Endometrium (tissue), 2 donors: Measurements from ENCODE around the gene MTG1.
"Not testable (repeated sequence)": the region's sequence is repeated elsewhere in the genome, so short reads cannot be mapped to it uniquely, and the experiment has no call there.

Source experiments
- FAIRE-seq: peaks from 2 replicates; lab custom pipeline; 2012; peaks lifted over from hg19 to GRCh38; lab: Jason Lieb, UNC
- donor health status: control.
- donor health status: control.

The MTG1 gene

GRCh38 chr10:133378251-133379096 is 15.5 kb upstream of the MTG1 start:
- FAIRE-seq = no peak

- FAIRE-seq = no peak
Observed at GRCh38 chr10:133379152-133379800, 14.7 kb upstream of the MTG1 start, which contains the start of gene PAOX. Gene PAOX (plus strand): TSS chr10:133379262. CDS start chr10:133379317, 55 bp downstream.

GRCh38 chr10:133379801-133380666 is 13.9 kb upstream of the MTG1 start:
- no peak for FAIRE-seq

- no peak for FAIRE-seq
Observed at GRCh38 chr10:133381036-133381435, 12.9 kb upstream of the MTG1 start.

- no peak for FAIRE-seq
Observed at GRCh38 chr10:133383551-133383950, 10.4 kb upstream of the MTG1 start.

- no peak for FAIRE-seq
Observed at GRCh38 chr10:133384071-133384470, 9.9 kb upstream of the MTG1 start.

GRCh38 chr10:133385214-133385613 is 8.7 kb upstream of the MTG1 start:
- FAIRE-seq = no peak

- FAIRE-seq = not testable (repeated sequence)
Observed at GRCh38 chr10:133386951-133387350, 7.0 kb upstream of the MTG1 start.

GRCh38 chr10:133388236-133388972 is 5.6 kb upstream of the MTG1 start:
- no peak for FAIRE-seq

- FAIRE-seq = no peak
Observed at GRCh38 chr10:133388973-133389818, 4.8 kb upstream of the MTG1 start.

- no peak for FAIRE-seq
Observed at GRCh38 chr10:133390597-133391248, 3.2 kb upstream of the MTG1 start.

GRCh38 chr10:133391249-133391635 is 2.7 kb upstream of the MTG1 start:
- no peak for FAIRE-seq

- no peak for FAIRE-seq
Observed at GRCh38 chr10:133391761-133392518, 2.0 kb upstream of the MTG1 start.

GRCh38 chr10:133393401-133394063 is 425 bp upstream of the MTG1 start:
- no peak for FAIRE-seq

- no peak for FAIRE-seq
Observed at GRCh38 chr10:133394801-133395221, 854 bp downstream of the MTG1 start.

- FAIRE-seq = no peak
Observed at GRCh38 chr10:133396035-133396624, 2.2 kb downstream of the MTG1 start.

GRCh38 chr10:133397938-133398337 is 4.0 kb downstream of the MTG1 start:
- no peak for FAIRE-seq

- no peak for FAIRE-seq
Observed at GRCh38 chr10:133399123-133399601, 5.2 kb downstream of the MTG1 start.
